Activated CD8-positive, alpha-beta memory T cell treated with anti-CD3 and anti-CD28 coated beads for 36 hours (primary cell): ENCODE data around the gene SLIT3. TPM values are rescaled to one million over a fixed set of nuclear protein-coding genes. Genes with fewer than 3 reads are reported as not detected.
"Not testable (repeated sequence)": the region's sequence is repeated elsewhere in the genome, so short reads cannot be mapped to it uniquely, and the experiment has no call there.

Source experiments
- CTCF ChIA-PET: fragments of 350-600 bp; sonication (Branson Sonifier 250); formaldehyde crosslinking; loops from one replicate; lab custom pipeline; 2021; ENCODE audit warnings: antibody characterized with exemption; lab: Charles Lee
- POLR2A ChIA-PET: fragments of 350-600 bp; sonication (Branson Sonifier 250); formaldehyde crosslinking; loops from one replicate; lab custom pipeline; 2021; ENCODE audit warnings: antibody characterized with exemption; lab: Charles Lee
- total RNA-seq, 2 experiments: library from RNA; stranded (reverse); gene quantifications; one replicate each; pipeline ENCODE4 v1.2.3, GENCODE V29; 2021

Gene SLIT3
- total RNA-seq, 2 experiments from 2014 or later, result 0.50 to 0.76 TPM

- CTCF ChIA-PET, result no interaction called here
- POLR2A ChIA-PET, result no interaction called here
Observed at GRCh38 chr5:169125571-169125970, 175.4 kb downstream of the SLIT3 start.

GRCh38 chr5:169122951-169123350 is 178.0 kb downstream of the SLIT3 start:
- POLR2A ChIA-PET, result no interaction called here
- CTCF ChIA-PET, result interaction anchor here (0.6 kb wide), 1 partner anchor 768 kb away, joined by 4 read pairs; no protein-coding TSS in a partner anchor

- CTCF ChIA-PET, result no interaction called here
- POLR2A ChIA-PET, result no interaction called here
Observed at GRCh38 chr5:169121630-169122420, 179.1 kb downstream of the SLIT3 start.

DNA sequence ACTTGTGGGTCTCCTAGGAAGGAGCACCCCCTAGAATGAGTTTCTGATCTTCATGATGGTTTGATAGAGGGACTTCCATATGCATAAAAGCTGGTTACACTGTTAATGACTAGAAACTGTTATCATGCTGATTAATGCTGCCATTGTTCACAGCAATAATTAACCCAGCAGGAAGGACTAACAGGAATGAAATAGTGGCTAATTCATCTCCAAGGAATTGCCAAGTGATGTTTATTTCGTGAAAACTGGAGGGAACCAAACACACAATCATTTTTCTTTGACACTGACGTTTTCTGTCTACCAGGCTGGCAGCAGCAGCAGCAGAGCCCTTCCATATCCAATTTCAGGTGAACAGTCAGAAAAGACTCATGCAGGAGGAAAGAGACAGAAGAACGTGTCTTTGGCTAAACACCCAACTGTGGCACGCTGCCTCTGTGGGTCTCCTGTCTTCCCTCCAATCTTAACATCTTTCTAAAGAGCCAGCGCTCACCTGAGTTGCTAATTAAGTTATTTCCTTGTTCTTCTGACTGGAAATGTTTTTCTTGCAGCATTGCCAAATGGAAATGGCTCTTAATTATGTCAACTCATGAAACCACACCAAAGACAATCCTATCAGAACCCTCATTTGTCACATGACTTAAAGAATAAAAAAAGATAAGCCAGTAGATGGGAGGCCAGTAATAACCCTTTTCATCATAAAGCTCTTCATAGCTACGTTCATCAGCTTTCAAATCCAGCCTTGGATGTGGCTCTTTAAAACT is 181.5 kb downstream of the SLIT3 start:
- POLR2A ChIA-PET, result no interaction called here
- CTCF ChIA-PET, result interaction anchor here (0.6 kb wide), 1 partner anchor 224 kb away, joined by 3 read pairs; no protein-coding TSS in a partner anchor

DNA sequence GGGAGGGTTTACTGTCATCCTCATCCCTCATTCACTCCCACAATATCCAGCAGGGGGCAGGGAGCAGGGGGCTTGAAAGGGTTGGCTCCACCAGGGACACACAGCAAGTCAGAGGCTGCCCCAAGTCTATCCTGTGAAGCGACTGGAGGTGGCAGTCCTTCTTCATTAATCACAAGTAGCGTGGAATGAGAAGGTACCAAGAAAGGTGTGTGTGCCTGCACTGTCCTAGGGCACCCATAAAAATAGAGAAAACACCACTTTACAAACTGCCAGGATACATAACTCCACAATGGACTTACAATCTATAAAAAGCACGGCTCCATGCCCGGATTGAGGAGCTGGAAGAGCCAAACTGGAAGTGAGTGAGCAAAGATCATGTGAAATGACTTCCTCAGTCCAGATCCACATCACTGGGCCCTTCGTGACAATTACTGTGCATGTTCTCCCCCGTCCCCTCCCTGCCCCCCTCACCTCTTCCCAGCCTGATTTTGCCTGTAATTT is 183.9 kb downstream of the SLIT3 start:
- POLR2A ChIA-PET, result no interaction called here
- CTCF ChIA-PET, result interaction anchor here (0.7 kb wide), 1 partner anchor 135 kb away, joined by 3 read pairs; no protein-coding TSS in a partner anchor

GRCh38 chr5:169115461-169116124 is 185.3 kb downstream of the SLIT3 start:
- POLR2A ChIA-PET, result no interaction called here
- CTCF ChIA-PET, result no interaction called here

DNA sequence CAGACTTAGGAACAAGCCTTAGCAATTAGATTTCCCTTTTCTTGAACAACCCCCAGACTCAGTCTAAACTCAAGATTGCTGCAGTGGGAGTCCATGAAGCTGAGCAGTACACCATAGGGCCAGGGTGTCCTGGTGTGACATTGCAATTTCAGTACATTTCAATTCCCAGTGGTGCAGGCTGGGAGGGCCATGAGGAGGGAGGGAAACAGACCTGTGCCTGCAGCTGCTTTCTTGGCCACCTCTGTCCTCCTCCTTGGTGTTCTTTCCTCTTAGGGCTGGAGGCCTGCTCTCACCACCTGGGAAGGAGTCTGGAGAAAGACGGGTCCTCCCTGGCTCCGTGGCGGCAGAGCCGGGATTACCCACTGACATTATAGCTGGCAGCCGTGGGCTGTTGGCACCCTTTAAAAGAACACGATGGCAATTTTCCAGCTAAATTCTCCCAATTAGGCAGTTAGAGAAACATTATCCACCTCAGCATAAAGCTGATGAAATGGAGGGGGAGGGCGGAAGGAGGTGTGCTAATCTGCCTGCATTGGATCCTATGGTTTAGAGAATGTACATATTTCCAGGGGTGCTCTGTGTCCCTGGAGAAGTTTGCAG is 186.4 kb downstream of the SLIT3 start:
- CTCF ChIA-PET, result no interaction called here
- POLR2A ChIA-PET, result no interaction called here

GRCh38 chr5:169112016-169112415 is 188.9 kb downstream of the SLIT3 start:
- CTCF ChIA-PET, result no interaction called here

GRCh38 chr5:169106911-169107706 is 193.8 kb downstream of the SLIT3 start:
- CTCF ChIA-PET, result no interaction called here
- POLR2A ChIA-PET, result no interaction called here

More at GRCh38 chr5:169112016-169112415, 188.9 kb downstream of the SLIT3 start:
- POLR2A ChIA-PET, result no interaction called here

- POLR2A ChIA-PET, CTCF ChIA-PET: not testable (repeated sequence)
Observed at GRCh38 chr5:169105582-169105981, 195.4 kb downstream of the SLIT3 start.

DNA sequence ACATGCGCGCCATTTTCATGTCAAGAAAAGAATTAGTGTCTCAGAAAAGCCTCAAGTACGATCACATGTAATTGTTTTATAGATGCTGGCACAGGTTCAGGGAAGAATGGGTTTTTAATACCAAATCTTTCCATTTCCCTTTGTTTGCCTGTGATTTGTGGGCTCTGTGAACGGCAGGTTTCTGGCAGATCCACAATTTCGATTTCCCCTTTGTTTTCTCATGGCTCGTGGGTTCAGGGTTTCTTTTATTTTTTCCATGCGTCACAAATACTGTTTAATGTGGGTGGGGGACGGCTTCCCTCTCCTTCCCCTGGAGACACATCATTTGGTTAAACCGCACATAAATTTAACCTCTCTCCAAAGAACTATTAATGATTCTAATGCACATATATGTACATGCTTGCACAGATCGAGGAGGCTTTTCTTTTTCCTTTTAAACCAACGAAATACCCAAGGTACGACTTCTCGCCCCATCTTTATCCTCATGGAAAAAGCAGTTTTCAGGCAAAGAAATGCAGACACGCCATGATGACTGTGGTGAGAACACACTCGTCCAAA is 195.9 kb downstream of the SLIT3 start:
- ChIA-PET POLR2A (no interaction called here), CTCF (no interaction called here)

DNA sequence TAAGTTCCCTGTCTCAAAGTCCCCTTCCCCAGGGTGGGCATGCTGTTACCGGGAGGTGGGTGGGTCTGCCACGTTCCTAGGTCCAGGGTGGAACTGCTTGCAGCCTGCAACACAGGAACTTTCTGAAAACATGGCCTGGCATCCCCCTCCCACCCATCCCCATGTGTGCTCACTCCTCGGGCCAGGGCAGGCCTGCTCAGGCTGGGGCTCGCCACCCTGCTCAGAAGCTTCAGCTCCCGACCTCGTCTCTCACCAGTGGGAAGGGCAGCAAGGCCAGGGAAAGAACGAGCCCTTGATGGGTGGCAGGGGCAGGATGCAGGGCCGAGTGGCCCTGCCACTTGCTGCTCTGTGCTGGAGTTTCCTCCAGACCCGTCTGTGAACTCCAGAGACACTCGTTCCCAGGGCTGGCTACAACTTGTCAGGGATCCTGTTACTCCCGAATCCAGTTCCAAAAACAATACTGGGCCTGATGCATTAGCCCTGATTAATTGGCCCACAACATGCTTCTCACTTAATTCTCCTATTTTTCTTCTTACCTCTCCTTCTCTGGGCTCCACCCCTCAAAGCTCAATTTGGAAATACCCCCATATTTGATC is 197.3 kb downstream of the SLIT3 start:
- CTCF ChIA-PET, result no interaction called here
- POLR2A ChIA-PET, result no interaction called here

DNA sequence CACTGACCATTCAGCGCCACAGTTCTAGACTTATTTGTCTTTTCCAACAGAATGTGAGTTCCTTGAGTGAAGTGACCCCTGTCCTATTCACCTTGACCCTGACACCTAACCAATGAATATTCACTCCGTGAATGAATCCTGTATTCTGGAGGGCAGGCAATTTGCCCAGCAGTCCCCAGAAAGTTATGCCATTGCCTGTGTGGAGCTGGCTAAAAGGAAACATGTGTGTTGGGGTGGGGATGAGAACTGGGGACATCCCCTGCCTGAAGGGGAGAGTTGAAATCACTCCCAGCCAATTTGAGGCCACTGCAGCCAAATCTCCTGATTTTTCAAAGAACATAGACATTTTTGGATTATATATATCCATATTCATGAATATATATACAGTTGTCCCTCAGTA is 199.0 kb downstream of the SLIT3 start:
- POLR2A ChIA-PET, result no interaction called here
- CTCF ChIA-PET, result no interaction called here

- ChIA-PET CTCF (no interaction called here), POLR2A (no interaction called here)
Observed at GRCh38 chr5:169100735-169101075, 200.2 kb downstream of the SLIT3 start.

GRCh38 chr5:169099801-169100734 is 200.9 kb downstream of the SLIT3 start:
- POLR2A ChIA-PET, result no interaction called here
- CTCF ChIA-PET, result no interaction called here

DNA sequence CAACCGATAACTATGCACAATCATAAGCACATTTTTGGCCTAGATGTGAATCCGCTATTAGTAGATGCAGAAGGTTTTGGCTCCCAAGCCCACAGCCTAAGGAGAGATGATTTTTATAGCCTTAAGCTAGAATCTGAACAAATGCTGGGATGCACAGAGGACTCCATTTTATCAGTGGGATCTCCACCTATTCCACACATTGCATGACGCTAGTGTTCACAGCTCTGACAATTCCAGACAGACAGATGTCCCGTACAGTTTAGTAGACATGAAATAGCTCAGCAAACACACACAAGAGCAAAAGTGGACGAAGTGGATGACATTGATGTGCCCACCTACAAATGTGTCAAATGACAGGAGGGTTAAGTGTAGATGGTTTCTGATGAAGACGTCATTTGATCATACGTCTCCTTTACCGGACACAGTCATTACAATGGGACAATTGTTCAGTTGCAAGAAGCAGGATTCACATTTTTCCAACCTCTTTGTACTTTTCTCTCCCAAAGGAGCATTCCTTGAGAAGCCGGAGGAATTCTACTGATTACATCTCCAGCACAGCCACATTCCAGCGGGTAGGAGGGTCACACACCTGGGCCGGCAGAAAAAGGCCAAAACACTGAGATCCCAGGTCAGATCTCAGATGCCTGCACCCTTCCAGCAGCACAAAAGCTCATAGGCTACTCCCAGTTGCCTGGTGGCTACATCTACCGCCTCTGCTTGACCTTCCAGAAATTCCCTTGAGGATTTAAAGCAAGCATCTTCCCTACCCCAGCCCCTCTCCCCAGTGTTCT is 202.4 kb downstream of the SLIT3 start:
- ChIA-PET CTCF (no interaction called here), POLR2A (no interaction called here)
